AG09319 (cell line): ENCODE measurements around the gene DUSP22.
"Not testable (repeated sequence)": the region's sequence is repeated elsewhere in the genome, so short reads cannot be mapped to it uniquely, and the experiment has no call there.

Source experiments
- DNase-seq: peaks from one replicate; pipeline ENCODE4 v3.0.0-alpha.2; 2010; ENCODE audit warnings: low read depth; ENCODE audit errors: extremely low read depth
- TF ChIP-seq, protein P1 (sequence below): IDR thresholded peaks from 2 replicates; pipeline ENCODE4 v1.5.1; 2011; ENCODE audit warnings: low read depth, mild to moderate bottlenecking, inconsistent platforms, low read length, moderate library complexity

The DUSP22 gene

DNA sequence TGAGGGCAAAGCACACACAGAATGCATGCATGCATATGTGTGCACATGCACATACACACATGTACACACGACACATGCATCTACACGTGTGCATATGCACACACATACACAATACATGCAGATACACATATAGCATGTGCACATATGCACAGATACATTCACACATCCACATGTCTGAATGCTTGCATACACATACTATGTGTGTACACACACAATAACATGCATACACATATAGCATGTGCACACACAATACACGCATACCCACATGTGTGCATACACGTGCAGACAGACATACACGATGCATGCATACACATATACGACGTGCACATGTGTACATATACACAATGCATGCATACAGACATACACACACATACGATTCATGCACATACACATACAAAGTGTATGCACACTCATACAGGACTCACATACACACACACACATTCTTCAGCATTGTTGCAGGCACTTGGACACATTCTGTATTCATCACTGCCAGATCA, 75.1 kb downstream of the DUSP22 start:
- DNase-seq: no peak
- TF ChIP-seq, protein P1, sequence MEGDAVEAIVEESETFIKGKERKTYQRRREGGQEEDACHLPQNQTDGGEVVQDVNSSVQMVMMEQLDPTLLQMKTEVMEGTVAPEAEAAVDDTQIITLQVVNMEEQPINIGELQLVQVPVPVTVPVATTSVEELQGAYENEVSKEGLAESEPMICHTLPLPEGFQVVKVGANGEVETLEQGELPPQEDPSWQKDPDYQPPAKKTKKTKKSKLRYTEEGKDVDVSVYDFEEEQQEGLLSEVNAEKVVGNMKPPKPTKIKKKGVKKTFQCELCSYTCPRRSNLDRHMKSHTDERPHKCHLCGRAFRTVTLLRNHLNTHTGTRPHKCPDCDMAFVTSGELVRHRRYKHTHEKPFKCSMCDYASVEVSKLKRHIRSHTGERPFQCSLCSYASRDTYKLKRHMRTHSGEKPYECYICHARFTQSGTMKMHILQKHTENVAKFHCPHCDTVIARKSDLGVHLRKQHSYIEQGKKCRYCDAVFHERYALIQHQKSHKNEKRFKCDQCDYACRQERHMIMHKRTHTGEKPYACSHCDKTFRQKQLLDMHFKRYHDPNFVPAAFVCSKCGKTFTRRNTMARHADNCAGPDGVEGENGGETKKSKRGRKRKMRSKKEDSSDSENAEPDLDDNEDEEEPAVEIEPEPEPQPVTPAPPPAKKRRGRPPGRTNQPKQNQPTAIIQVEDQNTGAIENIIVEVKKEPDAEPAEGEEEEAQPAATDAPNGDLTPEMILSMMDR: no peak

DNA sequence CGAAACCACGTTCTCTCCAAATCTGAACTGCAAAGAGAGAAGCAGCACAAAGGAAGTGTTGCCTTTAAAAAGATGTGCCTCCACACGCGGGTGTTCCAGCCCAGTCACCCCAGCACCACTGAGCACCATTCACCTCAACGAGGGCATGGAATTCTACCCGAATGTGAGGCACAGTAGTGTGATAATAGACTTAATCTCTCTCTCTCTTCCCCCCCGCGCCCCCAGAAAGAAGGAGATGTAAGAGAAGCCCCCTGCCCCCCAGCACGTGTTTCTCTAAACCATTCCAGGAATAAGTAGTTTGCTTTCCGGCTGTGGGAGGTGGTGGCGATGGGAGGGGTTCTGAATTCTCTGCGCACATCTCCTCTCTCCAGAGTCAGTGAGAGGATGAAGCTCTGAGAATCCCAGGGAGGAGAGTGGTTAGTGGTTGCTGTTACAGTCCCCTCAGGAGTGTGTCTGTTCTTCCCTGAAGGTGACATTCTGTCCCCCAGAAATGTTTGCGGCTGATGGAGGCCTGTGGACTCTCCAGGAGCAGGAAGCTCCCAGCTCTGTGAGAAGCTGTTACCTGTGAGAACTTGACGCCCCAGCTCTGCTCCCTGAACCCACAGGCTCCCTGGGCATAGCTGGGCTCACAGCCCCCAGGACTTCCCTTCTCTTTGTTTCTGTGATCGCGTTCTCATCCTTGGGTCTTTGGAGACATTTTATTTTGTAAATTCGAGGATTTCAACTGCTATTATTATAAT, 75.8 kb downstream of the DUSP22 start:
- TF ChIP-seq, protein P1: no peak
- no peak for DNase-seq

DNA sequence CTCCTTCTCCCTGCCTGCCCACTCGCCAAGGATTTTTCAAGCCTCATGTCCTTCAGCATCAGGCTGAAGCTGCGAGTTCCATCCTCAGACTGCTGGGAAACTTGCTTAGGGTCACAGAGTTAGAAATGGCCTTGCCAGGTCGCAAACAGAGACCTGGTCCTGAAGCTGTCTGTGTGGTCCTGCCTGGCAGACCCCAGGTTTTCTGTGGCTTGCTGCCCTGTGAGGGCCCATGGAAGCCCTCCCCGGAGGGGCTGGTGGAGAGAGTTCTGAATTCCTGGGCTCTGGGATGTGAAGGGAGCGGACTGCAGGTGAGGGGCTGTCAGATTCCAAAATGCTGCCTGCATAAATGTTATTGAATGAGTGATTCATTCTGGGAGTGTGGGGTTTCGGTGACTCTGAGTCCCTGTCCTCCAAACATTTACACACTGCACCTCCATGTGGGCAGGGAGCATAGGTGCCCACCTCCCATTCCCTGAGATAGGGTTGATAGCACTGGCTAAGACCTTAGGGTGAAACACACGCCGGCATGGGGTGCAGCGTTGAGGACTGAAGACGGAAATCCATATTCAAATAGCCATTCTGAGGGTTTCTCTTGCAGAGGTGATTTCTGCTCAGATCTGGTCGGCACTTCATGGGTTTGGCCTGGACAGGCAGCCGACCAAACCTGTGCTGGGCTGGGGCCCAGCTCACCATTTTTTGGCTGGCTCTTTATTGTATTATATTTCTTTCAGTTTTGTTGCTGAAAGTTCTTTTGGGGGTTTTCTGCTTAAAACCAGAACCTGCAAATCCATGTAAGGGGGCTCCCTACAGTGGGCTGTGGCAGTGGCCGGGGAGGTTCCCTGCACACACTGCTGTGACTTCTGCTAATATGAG, 77.5 kb downstream of the DUSP22 start:
- DNase-seq: no peak
- TF ChIP-seq, protein P1: no peak

DNA sequence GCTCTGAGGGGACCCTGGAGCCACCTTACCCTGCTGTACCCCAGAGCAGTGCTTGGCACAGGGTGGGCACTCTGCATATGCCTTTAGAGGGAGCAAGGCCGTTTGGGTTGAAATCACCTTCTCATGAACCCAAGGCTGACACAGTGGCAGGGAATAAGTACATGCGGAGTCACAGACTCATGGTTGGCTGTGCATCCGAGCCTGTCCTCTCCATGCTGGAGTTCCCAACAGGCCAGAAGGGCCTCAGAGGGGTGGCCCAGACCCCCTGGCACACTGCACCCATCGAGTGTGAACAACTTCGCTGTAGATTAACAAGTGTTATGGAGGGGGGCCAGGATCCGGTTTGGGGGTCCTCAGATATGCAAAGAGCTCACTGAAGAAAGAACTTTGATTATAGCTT, 78.3 kb downstream of the DUSP22 start:
- TF ChIP-seq, protein P1: no peak

DNA sequence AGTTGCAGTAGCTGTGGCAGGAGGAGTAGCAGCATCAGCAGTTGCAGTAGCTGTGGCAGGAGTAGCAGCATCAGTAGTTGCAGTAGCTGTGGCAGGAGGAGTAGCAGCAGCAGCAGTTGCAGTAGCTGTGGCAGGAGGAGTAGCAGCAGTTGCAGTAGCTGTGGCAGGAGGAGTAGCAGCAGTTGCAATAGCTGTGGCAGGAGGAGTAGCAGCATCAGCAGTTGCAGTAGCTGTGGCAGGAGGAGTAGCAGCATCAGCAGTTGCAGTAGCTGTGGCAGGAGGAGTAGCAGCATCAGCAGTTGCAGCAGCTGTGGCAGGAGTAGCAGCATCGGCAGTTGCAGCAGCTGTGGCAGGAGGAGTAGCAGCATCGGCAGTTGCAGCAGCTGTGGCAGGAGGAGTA, 79.6 kb downstream of the DUSP22 start:
- not testable (repeated sequence) for DNase-seq

More for the DNA sequence above, 78.3 kb downstream of the DUSP22 start:
- DNase-seq: no peak

DNA sequence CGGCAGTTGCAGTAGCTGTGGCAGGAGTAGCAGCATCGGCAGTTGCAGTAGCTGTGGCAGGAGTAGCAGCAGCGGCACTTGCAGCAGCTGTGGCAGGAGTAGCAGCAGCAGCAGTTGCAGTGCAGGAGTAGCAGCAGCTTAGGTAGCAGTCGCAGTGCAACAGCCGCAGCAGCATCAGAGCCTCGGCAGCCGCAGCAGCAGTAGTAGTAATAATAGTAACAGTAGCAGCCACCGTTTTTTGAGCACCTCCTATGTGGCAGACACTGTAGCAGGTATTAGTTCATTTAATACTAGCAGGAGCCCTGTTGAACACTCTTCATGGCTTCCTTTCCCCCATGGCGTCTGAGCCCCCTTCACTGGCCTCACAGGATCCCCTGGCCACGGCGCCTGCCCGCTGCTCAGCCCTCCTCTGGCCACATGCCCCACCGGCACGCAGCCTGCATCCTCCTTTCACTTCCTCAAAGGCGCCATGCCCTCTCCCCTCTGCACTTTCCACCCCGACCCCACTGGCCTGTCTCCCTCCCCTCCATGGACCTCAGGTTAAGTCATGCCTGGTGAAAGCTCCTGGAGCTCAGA, 80.1 kb downstream of the DUSP22 start:
- TF ChIP-seq, protein P1: no peak
- no peak for DNase-seq

DNA sequence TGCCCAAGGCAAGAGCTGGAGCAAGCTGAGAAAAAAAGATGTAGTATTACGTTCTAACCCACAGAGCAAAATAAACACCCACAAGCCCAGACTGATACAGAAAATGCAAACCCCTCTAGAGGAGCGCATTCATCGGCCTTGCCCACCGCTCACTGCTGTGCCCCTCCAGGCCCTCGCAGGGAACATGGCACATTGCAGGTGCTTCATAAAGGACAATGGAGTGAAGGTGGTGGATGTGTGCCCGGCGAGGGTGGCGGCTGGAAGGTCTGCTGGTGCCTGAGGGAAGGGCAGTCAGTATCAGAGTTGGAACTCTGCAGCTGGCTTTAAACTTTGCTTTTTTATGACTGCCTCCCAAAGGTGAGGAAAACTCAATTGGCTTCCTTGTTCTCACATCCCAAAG, 80.7 kb downstream of the DUSP22 start:
- DNase-seq: no peak
- TF ChIP-seq, protein P1: no peak
